GM12891 (cell line): ENCODE measurements around the gene DCAF8L2.

Experiments used
- DNase-seq: peaks from one replicate; pipeline ENCODE4 v3.0.0; 2011; ENCODE audit warnings: low spot score; ENCODE audit not compliant: insufficient read length
- FAIRE-seq: peaks from 2 replicates; lab custom pipeline; 2011; peaks lifted over from hg19 to GRCh38; lab: Jason Lieb, UNC
- PAX5 ChIP-seq: IDR thresholded peaks from 2 replicates; pipeline ENCODE4 v1.6.1; 2011; ENCODE audit warnings: low read length, moderate library complexity, mild to moderate bottlenecking; ENCODE audit not compliant: insufficient read depth, severe bottlenecking
- POLR2A ChIP-seq: IDR thresholded peaks from 2 replicates; pipeline ENCODE4 v1.6.1; 2011; ENCODE audit warnings: low read depth, low read length, control low read depth
- POLR2AphosphoS5 ChIP-seq: IDR thresholded peaks from 2 replicates; pipeline ENCODE4 v1.6.1; 2011; ENCODE audit warnings: low read depth, low read length, control low read depth
- POU2F2 ChIP-seq: IDR thresholded peaks from 2 replicates; pipeline ENCODE4 v1.6.1; 2011; ENCODE audit warnings: low read depth, mild to moderate bottlenecking, control low read depth, low read length, moderate library complexity
- SPI1 ChIP-seq: IDR thresholded peaks from 2 replicates; pipeline ENCODE4 v1.6.1; 2011; ENCODE audit warnings: low read depth, low read length, control low read depth
- TAF1 ChIP-seq: IDR thresholded peaks from 2 replicates; pipeline ENCODE4 v1.6.1; 2011; ENCODE audit warnings: low read depth, low read length, control low read depth

DCAF8L2 gene

DNA sequence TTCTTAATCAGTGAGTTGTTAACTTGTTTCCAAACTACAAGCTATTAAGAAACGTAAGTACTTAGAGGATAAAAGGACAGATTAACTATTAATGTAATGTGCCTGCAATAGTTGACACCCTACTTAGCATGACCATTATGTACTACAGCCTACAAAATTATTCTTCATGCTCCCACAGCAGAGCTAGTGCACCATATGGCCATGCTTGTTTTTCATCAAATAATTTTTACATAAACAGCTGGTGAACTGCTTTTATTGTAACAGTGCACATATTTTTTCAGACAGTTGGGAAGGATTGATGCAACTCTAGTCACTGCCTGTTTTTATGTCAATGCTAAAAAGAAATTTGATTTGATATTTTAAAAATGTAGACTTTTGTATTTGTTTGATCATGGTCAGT lies 207.4 kb downstream of the DCAF8L2 start:
- no peak for TF ChIP-seq POU2F2
- TF ChIP-seq POLR2A, result no peak
- no peak for TF ChIP-seq TAF1
- no peak for TF ChIP-seq SPI1
- no peak for TF ChIP-seq PAX5
- no peak for TF ChIP-seq POLR2AphosphoS5
- DNase-seq, result no peak
- no peak for FAIRE-seq
